Skeletal muscle cell (primary cell): ENCODE measurements around the gene FH.

ENCODE experiments used
- DNase-seq: peaks from one replicate; pipeline ENCODE4 v3.0.0-alpha.2; 2010; ENCODE audit warnings: low read depth
- H3K4me3 ChIP-seq: 2 replicates; pipeline ENCODE4 v1.5.1; 2011; ENCODE audit warnings: low read depth, mild to moderate bottlenecking, control low read depth, low read length, moderate library complexity

Gene FH

GRCh38 chr1:241531195-241532161 is 11.9 kb upstream of the FH start:
- DNase-seq: peak; percentile 39
- peak overlapping the region; percentile 48 for H3K4me3 ChIP-seq

GRCh38 chr1:241527146-241527545 is 7.6 kb upstream of the FH start:
- DNase-seq: no peak
- no peak overlapping the region for H3K4me3 ChIP-seq

GRCh38 chr1:241525026-241525425 is 5.5 kb upstream of the FH start:
- no peak for DNase-seq
- no peak overlapping the region for H3K4me3 ChIP-seq

- DNase-seq: no peak
- no peak overlapping the region for H3K4me3 ChIP-seq
These were observed 2.2 kb upstream of the FH start for GRCh38 chr1:241521718-241522117.

GRCh38 chr1:241520080-241520465 is 518 bp upstream of the FH start:
- peak overlapping the region; percentile 81 for H3K4me3 ChIP-seq
- DNase-seq: no peak

- peak overlapping the region; percentile 81 for H3K4me3 ChIP-seq
- no peak for DNase-seq
These were observed 863 bp downstream of the FH start for GRCh38 chr1:241518476-241519307.

- no peak for DNase-seq
- no peak overlapping the region for H3K4me3 ChIP-seq
These were observed 6.2 kb downstream of the FH start for GRCh38 chr1:241513378-241513777.

- DNase-seq: no peak
- H3K4me3 ChIP-seq: no peak overlapping the region
These were observed 12.2 kb downstream of the FH start for GRCh38 chr1:241507189-241507863.

- no peak overlapping the region for H3K4me3 ChIP-seq
- DNase-seq: no peak
These were observed 16.1 kb downstream of the FH start for GRCh38 chr1:241503444-241503843.

- DNase-seq: no peak
- H3K4me3 ChIP-seq: no peak overlapping the region
These were observed 19.6 kb downstream of the FH start for GRCh38 chr1:241499910-241500309.

- H3K4me3 ChIP-seq: no peak overlapping the region
- DNase-seq: no peak
These were observed 23.8 kb downstream of the FH start for GRCh38 chr1:241495741-241496140.

GRCh38 chr1:241488739-241489138 is 30.8 kb downstream of the FH start:
- no peak overlapping the region for H3K4me3 ChIP-seq
- DNase-seq: no peak

GRCh38 chr1:241485554-241485992 is 34.0 kb downstream of the FH start:
- DNase-seq: no peak
- no peak overlapping the region for H3K4me3 ChIP-seq

GRCh38 chr1:241485145-241485544 is 34.4 kb downstream of the FH start:
- H3K4me3 ChIP-seq: no peak overlapping the region
- no peak for DNase-seq

- DNase-seq: no peak
- no peak overlapping the region for H3K4me3 ChIP-seq
These were observed 36.7 kb downstream of the FH start for GRCh38 chr1:241482761-241483250.

GRCh38 chr1:241479294-241479693 is 40.3 kb downstream of the FH start:
- DNase-seq: no peak
- H3K4me3 ChIP-seq: no peak overlapping the region

- H3K4me3 ChIP-seq: no peak overlapping the region
- no peak for DNase-seq
These were observed 43.9 kb downstream of the FH start for GRCh38 chr1:241475671-241476070.

- no peak for DNase-seq
- no peak overlapping the region for H3K4me3 ChIP-seq
These were observed 46.5 kb downstream of the FH start for GRCh38 chr1:241473026-241473425.

- H3K4me3 ChIP-seq: no peak overlapping the region
- no peak for DNase-seq
These were observed 48.5 kb downstream of the FH start for GRCh38 chr1:241470908-241471590.
